ENCODE results near the gene PBX1. TPM values are rescaled to one million over a fixed set of nuclear protein-coding genes. Genes with fewer than 3 reads are reported as not detected.

Gene PBX1
- total and polyA plus RNA-seq, 2 of the 4 experiments (the other 2 are of a cell fraction), result 13.9 to 17.9 TPM

- Histone ChIP-seq H2BK20ac (ENCODE audit: low read depth, low read length) (no peak overlapping the region), H3K4ac (ENCODE audit: low read depth, low read length) (no peak overlapping the region), H3K36me3 (ENCODE audit: control insufficient read depth, insufficient read depth, low read length) (no peaks in the 10 kb centered on the region), H4K91ac (ENCODE audit: insufficient read depth, low read depth, low read length) (no peak overlapping the region), H3K4me2 (ENCODE audit: low read depth, low read length) (no peak overlapping the region), H3K9ac (ENCODE audit: low read depth, low read length) (no peak overlapping the region), H3K56ac (ENCODE audit: extremely low read depth, insufficient read depth, low read length) (no peak overlapping the region), H3K4me1 (ENCODE audit: control insufficient read depth, insufficient read depth, low read length) (no peaks in the 10 kb centered on the region), H2BK15ac (ENCODE audit: low read depth, low read length) (no peak overlapping the region), H3K9me3 (ENCODE audit: control insufficient read depth, insufficient read depth, low read length) (no peaks in the 10 kb centered on the region), H2BK5ac (ENCODE audit: low read depth, low read length, poor library complexity, severe bottlenecking) (no peak overlapping the region), H2BK120ac (ENCODE audit: low read depth, low read length) (no peak overlapping the region), H3K14ac (replicated peaks; ENCODE audit: low read depth, low read length) (no peak overlapping the region), H4K20me1 (ENCODE audit: insufficient read depth, low read length) (no peaks in the 10 kb centered on the region), H3K18ac (ENCODE audit: low read depth, low read length) (no peak overlapping the region), H3K23ac (ENCODE audit: low read depth, low read length) (no peak overlapping the region), H2AK5ac (ENCODE audit: low read depth, low read length) (no peak overlapping the region), H4K5ac (ENCODE audit: low read depth, low read length) (no peak overlapping the region), H2AK9ac (replicated peaks; ENCODE audit: low read depth, low read length, poor library complexity) (no peak overlapping the region), H4K8ac (ENCODE audit: low read depth in 2 of 2, low read length in 2 of 2) (no peak overlapping the region), H3K27ac (ENCODE audit: insufficient read depth, low read length) (no peak overlapping the region), H3K27me3 (ENCODE audit: control insufficient read depth, insufficient read depth, low read length) (no peaks in the 10 kb centered on the region), H3K4me3 (ENCODE audit: insufficient read depth, low read depth, low read length) (no peak overlapping the region), H2AFZ (replicated peaks; ENCODE audit: low read length, poor library complexity) (no peak overlapping the region), H3K79me1 (ENCODE audit: low read depth in 1 of 2, low read length in 2 of 2) (no peaks in the 10 kb centered on the region), H3K9me1 (ENCODE audit: insufficient read depth, low read length) (no peaks in the 10 kb centered on the region)
- ATAC-seq (ENCODE audit: low read depth) (no peak), DNase-seq (no peak)
- in situ Hi-C loops (cut with MboI; ENCODE audit: low sequenced_read_pairs), result no loop called here
- intact Hi-C loops (cut with micrococcal nuclease), result no loop called here
- TF ChIP-seq MXI1 (IDR thresholded peaks at IDR 0.05; ENCODE audit: borderline replicate concordance, low read depth, low read length) (no peak), MAZ (IDR thresholded peaks at IDR 0.05; ENCODE audit: borderline replicate concordance, low read depth, low read length) (no peak), CHD1 (IDR thresholded peaks at IDR 0.05; ENCODE audit: low read depth, low read length) (no peak), SMC3 (IDR thresholded peaks at IDR 0.05; ENCODE audit: low read depth, low read length) (no peak), RCOR1 (IDR thresholded peaks at IDR 0.05; ENCODE audit: insufficient replicate concordance, low read length) (no peak), USF2 (IDR thresholded peaks at IDR 0.05; ENCODE audit: low read depth, low read length) (no peak), NFE2L2 (IDR thresholded peaks at IDR 0.05; ENCODE audit: low read depth, low read length) (no peak), FOS (IDR thresholded peaks at IDR 0.05; ENCODE audit: low read depth, low read length) (no peak), RAD21 (IDR thresholded peaks at IDR 0.05; ENCODE audit: low read length) (no peak)
- dilution Hi-C loops (cut with HindIII; ENCODE audit: low sequenced_read_pairs, unreplicated experiment), result no loop called here
- 60% methylated on average over 2 of the region's 2 CpGs; no CpG with 5 or more reads in 1 of the 2 experiments for WGBS, 2 experiments (ENCODE audit: extremely low coverage in 2 of 2, insufficient read length in 1 of 2)
- BruUV-seq (replicated peaks), result no TSS peak
- ChIA-PET POLR2A (ENCODE audit: unreplicated experiment) (no interaction called here), CTCF (no interaction called here)
Measured at GRCh38 chr1:164880644-164881043, 321.7 kb downstream of the PBX1 start.
